ENCODE measurements around the gene CT55. TPM values are rescaled to one million over a fixed set of nuclear protein-coding genes. Genes with fewer than 3 reads are reported as not detected.

Gene CT55
- not detected in 2 replicates for total RNA-seq

GRCh38 chrX:135170877-135171519 is at the start of gene CT55:
TSS of gene CT55 (minus strand) at chrX:135171398. CDS start at chrX:135171171, 227 bp downstream.

GRCh38 chrX:135120056-135120576 is 51.1 kb downstream of the CT55 start, which contains the start of gene ETDB:
TSS of gene ETDB (minus strand) at chrX:135120526. CDS start at chrX:135119261, 1,265 bp downstream.

Other genes starting within 250 kb of the CT55 start
- 3.1 and 5.9 TPM in 2 replicates for gene SMIM10, start 180.4 kb downstream of the CT55 start, total RNA-seq
- gene RTL8B, start 148.9 kb downstream of the CT55 start, total RNA-seq, result 6.2 and 11.0 TPM in 2 replicates
- 119 and 146 TPM in 2 replicates for gene RTL8C, start 139.0 kb downstream of the CT55 start, total RNA-seq
- 17.2 and 22.6 TPM in 2 replicates for gene RTL8A, start 119.3 kb downstream of the CT55 start, total RNA-seq
- gene SMIM10L2B, start 72.7 kb downstream of the CT55 start, total RNA-seq, result 1.3 and 1.4 TPM in 2 replicates
- gene ETDB, start 50.9 kb downstream of the CT55 start, total RNA-seq, result not detected in 2 replicates
- gene ETDA, start 80.7 kb upstream of the CT55 start, total RNA-seq, result not detected in 2 replicates
- gene ETDC, start 138.1 kb upstream of the CT55 start, total RNA-seq, result not detected in 2 replicates
- gene ZNF75D, start 172.7 kb upstream of the CT55 start, total RNA-seq, result 3.2 and 3.8 TPM in 2 replicates
- 6.7 and 9.0 TPM in 2 replicates for gene ZNF449, start 173.4 kb upstream of the CT55 start, total RNA-seq

All from cardiac ventricle fibroblast (primary cell).